Cerebellar cortex (tissue), 1 donor: ENCODE data around the gene TASOR.
A peak's percentile ranks its signal among the peaks of the same experiment; 100 is the strongest.

Experiments
- DNase-seq: peaks from one replicate; pipeline ENCODE4 v3.0.0-alpha.2; 2015; ENCODE audit warnings: low spot score

TASOR gene

GRCh38 chr3:56682462-56683121 is 473 bp downstream of the TASOR start:
- DNase-seq, result peak; percentile 84

DNA sequence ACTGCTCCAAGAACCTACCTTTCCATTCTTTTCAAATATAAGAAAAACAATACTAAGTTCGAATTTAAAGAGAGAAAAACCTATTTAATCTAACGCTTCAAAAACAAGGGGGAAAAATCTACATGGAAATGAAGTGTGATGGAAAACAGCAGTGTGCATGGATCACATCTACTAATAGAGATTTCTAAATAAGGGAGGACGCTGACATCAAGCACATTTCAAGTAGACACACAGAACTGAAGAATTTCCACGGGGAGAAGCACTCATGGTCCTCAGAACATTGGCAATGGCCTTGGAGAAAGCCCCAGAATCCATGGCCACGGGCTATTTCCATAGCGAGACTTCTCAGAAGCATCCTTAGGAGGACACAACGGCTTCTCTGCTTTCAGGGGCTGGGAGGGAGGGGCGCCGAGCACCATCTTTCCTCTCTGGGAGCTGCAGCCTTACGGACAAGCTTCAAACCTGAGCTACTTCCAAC is 1.0 kb downstream of the TASOR start:
- no peak for DNase-seq

DNA sequence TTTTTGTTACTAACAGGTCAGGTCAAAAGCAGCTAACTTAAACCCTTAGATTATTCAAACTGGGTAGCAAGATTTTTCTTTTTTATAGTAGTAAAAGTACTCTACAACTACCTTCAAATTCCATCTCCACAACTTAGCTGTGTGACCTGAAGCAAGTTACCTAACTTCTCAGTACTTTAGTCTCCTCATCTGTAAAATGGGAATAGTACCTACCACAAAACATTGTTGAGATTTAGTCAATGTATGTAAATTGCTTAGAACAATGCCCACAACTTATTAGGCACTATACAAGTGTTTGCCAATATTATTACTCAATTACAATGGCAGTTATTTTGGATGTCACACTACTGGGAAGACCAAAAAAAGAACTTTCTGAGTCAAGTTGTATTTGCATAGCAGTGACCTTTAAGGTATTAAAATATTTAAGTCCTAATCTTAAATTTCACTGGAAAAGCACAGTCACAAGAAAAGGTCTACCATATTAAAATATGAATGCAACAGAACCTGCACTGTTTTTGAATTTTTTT is 2.9 kb downstream of the TASOR start:
- no peak for DNase-seq

GRCh38 chr3:56677286-56677685 is 5.8 kb downstream of the TASOR start:
- DNase-seq, result no peak

DNA sequence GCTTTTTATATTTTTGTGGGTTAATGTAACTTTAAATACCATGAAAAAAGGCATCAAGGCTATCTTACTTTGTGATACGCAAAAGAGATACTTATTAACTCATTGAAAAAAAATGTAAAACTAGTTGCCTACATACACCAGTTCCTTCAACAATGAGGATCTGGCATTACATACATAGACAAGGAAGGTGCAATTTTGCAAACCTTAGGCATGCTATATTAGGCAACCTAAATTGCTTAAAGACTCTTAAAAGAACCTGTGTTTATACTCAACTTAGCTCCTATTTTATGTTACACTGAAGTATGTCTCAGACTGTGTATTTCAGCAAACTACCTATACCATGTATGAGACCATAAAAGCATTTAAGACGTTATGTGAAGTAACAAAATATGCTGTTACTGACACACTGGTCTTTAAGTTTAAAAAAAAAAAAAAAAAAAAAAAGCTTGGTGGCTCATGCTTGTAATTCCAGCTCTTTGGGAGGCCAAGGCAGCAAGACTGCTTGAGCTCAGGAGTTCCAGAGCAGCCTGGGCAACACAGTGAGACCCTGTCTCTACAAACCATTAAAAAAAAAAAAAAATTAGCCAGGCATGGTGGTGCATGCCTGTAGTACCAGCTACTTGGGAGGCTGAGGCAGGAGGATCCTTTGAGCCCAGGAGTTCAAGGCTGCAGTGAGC is 9.1 kb downstream of the TASOR start:
- DNase-seq, result no peak

GRCh38 chr3:56667973-56668579 is 15.0 kb downstream of the TASOR start:
- DNase-seq, result no peak

- DNase-seq, result no peak
Observed at GRCh38 chr3:56664823-56665222, 18.2 kb downstream of the TASOR start.

DNA sequence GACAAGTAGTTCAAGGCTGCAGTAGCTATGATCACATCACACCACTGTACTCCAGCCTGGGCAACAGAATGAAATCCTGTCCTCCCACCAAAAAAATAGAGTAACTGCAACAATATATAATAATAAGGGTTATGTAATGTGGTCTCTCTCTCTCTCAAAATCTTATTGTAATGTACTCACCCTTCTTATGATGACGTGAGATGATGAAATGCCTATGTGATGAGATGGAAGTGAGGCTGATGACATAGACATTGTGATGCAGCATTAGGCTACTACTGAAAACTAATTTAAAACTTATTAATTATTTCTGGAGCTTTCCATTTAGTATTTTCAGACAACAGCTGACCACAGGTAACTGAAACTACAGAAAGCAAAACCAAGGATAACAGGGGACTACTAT is 27.4 kb downstream of the TASOR start:
- DNase-seq, result no peak

DNA sequence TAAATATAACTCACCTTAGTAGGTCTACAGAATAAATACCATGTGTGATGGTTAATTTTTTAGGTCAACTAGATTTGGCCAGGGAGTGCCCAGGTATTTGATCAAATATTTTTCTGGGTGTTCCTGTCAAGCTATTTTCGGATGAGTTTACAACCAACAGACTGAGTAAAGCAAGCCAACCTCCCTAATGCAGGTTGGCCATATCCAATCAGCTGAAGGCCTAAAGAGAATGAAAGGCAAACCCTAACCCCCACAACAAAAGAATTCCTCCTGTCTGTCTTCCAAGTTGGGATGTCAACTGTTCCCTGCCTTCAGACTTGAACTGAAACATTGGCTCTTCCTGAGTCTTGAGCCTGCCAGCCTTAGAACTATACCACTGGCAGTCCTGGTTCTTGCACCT is 28.6 kb downstream of the TASOR start:
- DNase-seq, result no peak

- no peak for DNase-seq
Observed at GRCh38 chr3:56645407-56645806, 37.7 kb downstream of the TASOR start.

DNA sequence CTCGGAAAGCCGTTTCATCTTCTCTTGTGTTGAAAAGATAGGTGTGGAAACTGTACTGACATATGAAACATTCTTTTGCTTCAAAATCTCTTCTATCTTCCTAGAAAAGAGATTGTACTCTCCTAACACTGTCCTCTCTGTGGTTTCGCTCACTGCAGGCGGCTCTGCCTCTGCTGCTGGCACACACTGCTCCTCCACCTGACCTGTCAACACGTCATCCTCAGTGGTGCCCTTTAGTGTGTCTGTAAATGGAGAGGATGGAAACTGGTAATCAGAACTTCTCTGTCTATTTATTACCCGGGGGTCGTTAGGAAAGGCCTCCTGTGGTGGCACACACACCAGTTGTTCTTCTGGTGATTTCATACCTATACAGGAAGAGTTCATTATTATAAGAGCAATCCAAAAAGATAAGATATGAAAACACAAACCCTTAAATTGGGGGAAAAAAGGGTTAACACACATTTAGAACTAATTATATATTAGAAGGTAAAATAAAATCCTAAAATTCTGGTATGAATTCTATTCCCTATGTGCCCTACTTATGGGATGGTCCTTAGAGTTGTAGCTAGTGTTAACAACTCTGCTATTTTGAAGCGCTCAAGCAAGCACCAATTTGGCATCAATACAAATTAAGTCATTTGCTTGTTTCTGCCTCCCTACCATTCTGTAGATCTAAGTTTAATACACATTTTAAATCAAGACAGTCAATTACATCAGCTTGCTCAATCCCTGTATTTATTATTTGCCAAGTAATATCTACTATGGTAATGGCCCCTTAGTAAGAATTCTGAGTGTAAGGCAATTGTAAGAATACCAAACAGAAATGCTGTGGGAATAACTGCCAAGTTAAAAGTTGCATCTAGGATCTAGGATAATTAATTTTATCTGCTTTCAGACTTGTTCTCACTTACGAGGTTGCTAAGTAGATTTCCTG is 49.2 kb downstream of the TASOR start:
- DNase-seq, result no peak
